IPS-15b (cell line): ENCODE measurements around the gene CTNNBIP1.

Experiments used
- H3K27me3 ChIP-seq: one replicate; pipeline ENCODE4 v1.6.1; 2013; ENCODE audit warnings: low read length; ENCODE audit not compliant: control insufficient read depth, insufficient read depth
- H3K36me3 ChIP-seq: one replicate; pipeline ENCODE4 v1.6.1; 2013; ENCODE audit warnings: low read length; ENCODE audit not compliant: control insufficient read depth, insufficient read depth
- H3K4me1 ChIP-seq: one replicate; pipeline ENCODE4 v1.6.1; 2013; ENCODE audit warnings: mild to moderate bottlenecking, low read length; ENCODE audit not compliant: control insufficient read depth, insufficient read depth
- H3K4me3 ChIP-seq: one replicate; pipeline ENCODE4 v1.5.1; 2013; ENCODE audit warnings: low read depth, low read length
- H3K9ac ChIP-seq: one replicate; pipeline ENCODE4 v1.6.1; 2013; ENCODE audit warnings: low read depth, mild to moderate bottlenecking, low read length
- H3K9me3 ChIP-seq: one replicate; pipeline ENCODE4 v1.6.1; 2013; ENCODE audit warnings: mild to moderate bottlenecking, low read length; ENCODE audit not compliant: control insufficient read depth, insufficient read depth

Gene CTNNBIP1

DNA sequence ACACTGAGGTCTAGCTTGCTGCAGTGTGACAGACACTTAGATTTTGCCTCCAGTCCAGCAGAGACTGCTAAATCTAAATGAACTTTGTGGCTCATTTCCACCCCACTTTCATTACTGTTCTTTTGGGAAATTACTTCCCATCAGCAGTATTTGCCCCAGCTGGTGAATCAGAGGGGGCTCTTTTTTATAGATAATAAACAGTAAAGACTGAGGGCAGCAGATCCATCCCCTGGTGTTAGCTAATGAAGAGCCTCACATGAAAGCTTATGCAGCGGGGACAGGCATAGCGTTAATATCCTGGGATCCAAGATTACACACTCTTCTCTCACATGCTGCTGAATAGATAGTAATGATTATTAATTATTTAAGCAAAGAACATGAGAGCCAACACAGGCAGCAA, 6.4 kb upstream of the CTNNBIP1 start:
- Histone ChIP-seq H3K9me3 (no peaks in the 10 kb centered on the region), H3K36me3 (no peaks in the 10 kb centered on the region), H3K27me3 (no peaks in the 10 kb centered on the region), H3K4me1 (peaks cover 2% of the 10 kb centered on the region), H3K9ac (no peak overlapping the region), H3K4me3 (no peak overlapping the region)

- Histone ChIP-seq H3K4me3 (no peak overlapping the region), H3K9ac (no peak overlapping the region), H3K27me3 (no peaks in the 10 kb centered on the region)
Observed at GRCh38 chr1:9914610-9914937, 4.5 kb upstream of the CTNNBIP1 start.

DNA sequence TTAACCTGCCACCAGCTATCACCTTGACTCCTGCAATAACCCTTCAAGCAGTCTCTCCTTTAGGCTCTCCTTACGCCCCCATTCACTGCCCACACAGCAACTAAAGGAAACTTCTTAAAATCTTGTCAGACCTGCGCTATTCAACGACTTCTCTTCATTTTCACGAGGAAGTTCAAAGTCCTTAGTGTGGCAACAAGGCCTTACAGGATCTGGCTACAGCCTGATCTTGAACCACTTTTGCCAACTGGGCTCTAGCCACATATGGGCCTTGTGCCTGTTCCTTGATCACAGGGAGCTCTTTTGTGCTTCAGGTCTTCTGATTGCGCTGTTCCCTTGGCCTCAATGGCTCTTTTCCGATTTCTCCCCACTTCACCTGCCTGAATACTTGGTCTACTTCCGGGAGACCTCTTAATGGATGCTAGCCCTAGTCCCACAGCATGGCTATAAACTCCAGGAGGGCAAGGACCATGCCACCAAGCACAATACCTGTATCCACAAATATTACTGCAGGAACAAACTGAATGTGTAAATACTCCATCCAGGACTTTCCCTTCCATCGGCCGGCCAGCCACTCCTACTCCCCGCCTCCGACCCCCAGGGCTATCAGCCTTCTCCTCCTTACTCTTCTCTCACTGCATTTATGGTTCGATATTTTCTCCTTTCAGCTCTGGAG, 2.3 kb upstream of the CTNNBIP1 start:
- Histone ChIP-seq H3K9me3 (no peaks in the 10 kb centered on the region), H3K4me3 (no peak overlapping the region), H3K36me3 (no peaks in the 10 kb centered on the region), H3K9ac (no peak overlapping the region), H3K4me1 (peaks cover 6% of the 10 kb centered on the region), H3K27me3 (no peaks in the 10 kb centered on the region)

More at GRCh38 chr1:9914610-9914937, 4.5 kb upstream of the CTNNBIP1 start:
- Histone ChIP-seq H3K9me3 (no peaks in the 10 kb centered on the region), H3K4me1 (peaks cover 2% of the 10 kb centered on the region), H3K36me3 (no peaks in the 10 kb centered on the region)

GRCh38 chr1:9910423-9911178, 532 bp upstream of the CTNNBIP1 start:
- peaks cover 7% of the 10 kb centered on the region for H3K4me1 ChIP-seq
- no peaks in the 10 kb centered on the region for H3K27me3 ChIP-seq
- H3K4me3 ChIP-seq: peak overlapping the region; percentile 76
- H3K9ac ChIP-seq: peak overlapping the region; percentile 80
- no peaks in the 10 kb centered on the region for H3K9me3 ChIP-seq
- H3K36me3 ChIP-seq: no peaks in the 10 kb centered on the region

- peaks cover 7% of the 10 kb centered on the region for H3K4me1 ChIP-seq
- H3K4me3 ChIP-seq: peak overlapping the region; percentile 60
- no peaks in the 10 kb centered on the region for H3K27me3 ChIP-seq
- peak overlapping the region; percentile 28 for H3K9ac ChIP-seq
- no peaks in the 10 kb centered on the region for H3K36me3 ChIP-seq
- no peaks in the 10 kb centered on the region for H3K9me3 ChIP-seq
Observed at GRCh38 chr1:9909234-9910046, 629 bp downstream of the CTNNBIP1 start.

- Histone ChIP-seq H3K4me1 (peaks cover 7% of the 10 kb centered on the region), H3K9me3 (no peaks in the 10 kb centered on the region), H3K27me3 (no peaks in the 10 kb centered on the region), H3K4me3 (peak overlapping the region; percentile 60), H3K9ac (peak overlapping the region; percentile 28), H3K36me3 (peaks cover 2% of the 10 kb centered on the region)
Observed at GRCh38 chr1:9908871-9909233, 1.2 kb downstream of the CTNNBIP1 start.

GRCh38 chr1:9907441-9907840, 2.6 kb downstream of the CTNNBIP1 start:
- peak overlapping the region; percentile 37 for H3K9ac ChIP-seq

DNA sequence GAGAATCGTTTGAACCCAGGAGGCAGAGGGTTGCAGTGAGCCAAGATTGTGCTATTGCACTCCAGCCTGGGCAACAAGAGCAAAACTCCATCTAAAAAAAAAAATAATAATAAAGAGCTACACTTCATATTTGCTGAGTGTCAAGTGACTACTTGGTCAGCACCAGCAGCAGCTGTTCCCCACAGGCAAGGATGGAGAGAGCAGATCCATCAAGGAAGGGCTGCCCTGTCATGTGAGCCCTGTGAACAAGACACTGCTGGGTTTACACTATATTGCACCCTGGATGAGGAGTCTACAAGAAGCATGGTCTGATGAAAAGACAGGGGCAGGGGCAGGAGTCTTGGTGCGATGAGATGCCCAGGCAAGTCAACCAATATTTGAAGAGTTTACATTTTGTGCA, 3.6 kb downstream of the CTNNBIP1 start:
- Histone ChIP-seq H3K4me3 (no peak overlapping the region), H3K36me3 (peaks cover 2% of the 10 kb centered on the region), H3K9me3 (no peaks in the 10 kb centered on the region), H3K9ac (no peak overlapping the region), H3K27me3 (no peaks in the 10 kb centered on the region), H3K4me1 (peaks cover 5% of the 10 kb centered on the region)

More at GRCh38 chr1:9907441-9907840, 2.6 kb downstream of the CTNNBIP1 start:
- peaks cover 2% of the 10 kb centered on the region for H3K36me3 ChIP-seq
- H3K27me3 ChIP-seq: no peaks in the 10 kb centered on the region
- H3K9me3 ChIP-seq: no peaks in the 10 kb centered on the region
- peaks cover 7% of the 10 kb centered on the region for H3K4me1 ChIP-seq
- no peak overlapping the region for H3K4me3 ChIP-seq

DNA sequence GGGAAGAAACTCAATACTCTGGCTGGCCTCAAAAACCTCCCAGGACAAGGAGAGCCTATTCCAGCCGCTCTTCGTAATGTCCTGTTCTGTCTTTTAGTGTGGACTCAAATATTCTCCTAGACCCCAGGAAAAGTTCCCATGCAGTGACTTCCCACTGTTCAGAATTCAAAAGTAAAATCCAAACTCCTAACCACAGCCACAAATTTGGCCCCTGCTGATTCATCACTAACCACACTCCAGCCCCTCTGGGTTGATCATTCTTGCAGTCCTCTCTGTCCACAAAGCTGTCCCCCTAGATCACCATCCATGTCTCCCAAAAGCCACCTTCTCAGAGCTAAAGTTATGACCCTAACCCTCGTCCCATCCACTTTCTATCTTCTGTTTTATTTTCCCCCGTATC, 5.1 kb downstream of the CTNNBIP1 start:
- H3K4me3 ChIP-seq: no peak overlapping the region
- H3K4me1 ChIP-seq: peaks cover 5% of the 10 kb centered on the region
- H3K9me3 ChIP-seq: no peaks in the 10 kb centered on the region
- no peaks in the 10 kb centered on the region for H3K27me3 ChIP-seq
- H3K36me3 ChIP-seq: peaks cover 2% of the 10 kb centered on the region
- no peak overlapping the region for H3K9ac ChIP-seq

- H3K4me3 ChIP-seq: no peak overlapping the region
- no peak overlapping the region for H3K9ac ChIP-seq
- H3K9me3 ChIP-seq: no peaks in the 10 kb centered on the region
- H3K4me1 ChIP-seq: peaks cover 5% of the 10 kb centered on the region
- peaks cover 2% of the 10 kb centered on the region for H3K36me3 ChIP-seq
- H3K27me3 ChIP-seq: no peaks in the 10 kb centered on the region
Observed at GRCh38 chr1:9904596-9904995, 5.5 kb downstream of the CTNNBIP1 start.

- peaks cover 2% of the 10 kb centered on the region for H3K36me3 ChIP-seq
- H3K4me1 ChIP-seq: peaks cover 5% of the 10 kb centered on the region
- no peaks in the 10 kb centered on the region for H3K27me3 ChIP-seq
- H3K9me3 ChIP-seq: no peaks in the 10 kb centered on the region
- H3K9ac ChIP-seq: no peak overlapping the region
- H3K4me3 ChIP-seq: no peak overlapping the region
Observed at GRCh38 chr1:9903801-9904527, 6.1 kb downstream of the CTNNBIP1 start.
